ENCODE measurements around the gene PIGU. TPM values are rescaled to one million over a fixed set of nuclear protein-coding genes. Genes with fewer than 3 reads are reported as not detected.
A peak's percentile ranks its signal among the peaks of the same experiment; 100 is the strongest.

The PIGU gene
- total and polyA plus RNA-seq, 2 of the 13 experiments (the other 11 are each of a cell fraction or from before 2014, with no cell fraction given): 45.5 to 231 TPM

DNA sequence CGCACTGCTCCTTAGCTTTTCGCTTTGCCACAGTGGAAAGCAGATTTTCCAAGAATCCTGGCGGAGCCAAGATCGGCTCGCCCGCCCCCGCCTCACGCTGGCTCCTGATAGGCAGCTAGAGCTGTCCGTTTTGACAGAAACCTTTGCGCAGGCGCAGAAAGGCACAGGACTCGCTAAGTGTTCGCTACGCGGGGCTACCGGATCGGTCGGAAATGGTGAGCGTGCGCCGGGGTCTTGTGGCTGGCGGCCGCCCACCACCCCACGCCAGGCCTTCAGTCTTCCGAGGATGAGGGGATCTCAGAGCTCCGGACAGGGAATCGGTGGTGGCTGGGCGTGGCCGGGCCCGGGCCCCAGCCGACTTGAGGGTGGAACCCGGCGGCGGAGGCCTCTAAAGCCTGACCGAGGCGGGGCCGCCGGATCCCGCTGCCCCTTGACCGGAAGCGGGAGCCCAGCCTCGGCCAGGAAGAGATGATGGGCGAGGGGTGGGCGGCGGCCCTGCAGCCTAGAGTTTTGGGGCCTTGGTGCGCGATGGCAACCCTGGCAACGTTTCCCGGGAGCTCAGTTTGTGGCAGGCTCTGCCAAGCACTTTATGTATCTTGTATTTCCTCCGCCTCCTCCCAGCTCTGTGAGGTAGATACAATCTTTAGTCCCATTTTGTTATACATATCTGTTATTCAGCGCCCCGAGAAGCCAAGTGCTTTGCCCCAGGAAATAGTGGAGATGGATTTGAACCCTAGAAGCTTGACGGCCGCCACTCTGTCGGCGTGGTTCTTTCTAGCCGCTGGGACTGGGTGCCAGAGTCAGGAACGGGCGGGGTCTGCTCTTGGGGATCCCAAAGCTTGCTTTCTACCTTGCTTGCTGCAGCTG is 160.4 kb downstream of the PIGU start, which contains the start of gene DYNLRB1 (continued):
- TF ChIP-seq ZNF609 (CRISPR knock-in tag; IDR thresholded peaks at IDR 0.05; ENCODE audit: borderline replicate concordance) (no peak), ZNF83 (CRISPR knock-in tag; IDR thresholded peaks at IDR 0.05; ENCODE audit: borderline replicate concordance) (peak; percentile 20; the same call in 1 of the 2 replicates), PHF20 (CRISPR knock-in tag; IDR thresholded peaks at IDR 0.05) (peak; percentile 90), FOXJ3 (CRISPR knock-in tag; IDR thresholded peaks at IDR 0.05; ENCODE audit: borderline replicate concordance) (0 out of 2 replicates have a peak, but pooled peaks have one; percentile 59), NRL (CRISPR knock-in tag; IDR thresholded peaks at IDR 0.05; ENCODE audit: borderline replicate concordance) (no peak; the same call in 1 of the 2 replicates), ZFY (CRISPR knock-in tag; IDR thresholded peaks at IDR 0.05) (peak; percentile 100), ZNF549 (CRISPR knock-in tag; IDR thresholded peaks at IDR 0.05) (no peak), EEA1 (CRISPR knock-in tag; IDR thresholded peaks at IDR 0.05; ENCODE audit: borderline replicate concordance) (no peak), FOXA1 (IDR thresholded peaks at IDR 0.05) (no peak), FOXA1 (CRISPR knock-in tag; IDR thresholded peaks at IDR 0.05) (peak; percentile 33; the same call in 1 of the 2 replicates), TAF1 (CRISPR knock-in tag; IDR thresholded peaks at IDR 0.05) (peak; percentile 91), ZNF589 (CRISPR knock-in tag; conservative IDR thresholded peaks at IDR 0.05) (no peak), KMT2B (CRISPR knock-in tag; IDR thresholded peaks at IDR 0.05) (peak; percentile 97), ZBTB3 (CRISPR knock-in tag; IDR thresholded peaks at IDR 0.05; ENCODE audit: borderline replicate concordance, low read depth) (no peak), ZBTB7B (CRISPR knock-in tag; IDR thresholded peaks at IDR 0.05) (peak; percentile 94), ZNF263 (CRISPR knock-in tag; IDR thresholded peaks at IDR 0.05) (peak; percentile 31), FOXM1 (CRISPR knock-in tag; IDR thresholded peaks at IDR 0.05) (no peak), SNAPC2 (CRISPR knock-in tag; IDR thresholded peaks at IDR 0.05) (peak; percentile 72), ZBTB1 (CRISPR knock-in tag; IDR thresholded peaks at IDR 0.05; ENCODE audit: borderline replicate concordance) (0 out of 2 replicates have a peak, but pooled peaks have one; percentile 43), U2AF1 (optimal IDR thresholded peaks at IDR 0.05; ENCODE audit: low read depth, low read length) (no peak), THAP8 (CRISPR knock-in tag; IDR thresholded peaks at IDR 0.05; ENCODE audit: borderline replicate concordance) (peak; percentile 89; the same call in 1 of the 2 replicates), ERF (CRISPR knock-in tag; IDR thresholded peaks at IDR 0.05) (peak; percentile 99), XBP1 (CRISPR knock-in tag; IDR thresholded peaks at IDR 0.05) (peak; percentile 83; the same call in 1 of the 2 replicates)
- TF ChIP-seq, protein P1, sequence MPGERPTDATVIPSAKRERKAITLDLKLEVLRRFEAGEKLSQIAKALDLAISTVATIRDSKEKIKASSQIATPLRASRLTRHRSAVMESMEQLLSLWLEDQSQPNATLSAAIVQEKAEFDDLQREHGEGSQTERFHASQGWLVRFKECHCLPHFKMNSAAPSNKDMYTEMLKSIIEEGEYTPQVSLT (CRISPR knock-in tag; IDR thresholded peaks at IDR 0.05; ENCODE audit: borderline replicate concordance, low read depth): 0 out of 2 replicates have a peak, but pooled peaks have one; percentile 95
- TF ChIP-seq, protein P2, sequence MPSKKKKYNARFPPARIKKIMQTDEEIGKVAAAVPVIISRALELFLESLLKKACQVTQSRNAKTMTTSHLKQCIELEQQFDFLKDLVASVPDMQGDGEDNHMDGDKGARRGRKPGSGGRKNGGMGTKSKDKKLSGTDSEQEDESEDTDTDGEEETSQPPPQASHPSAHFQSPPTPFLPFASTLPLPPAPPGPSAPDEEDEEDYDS (CRISPR knock-in tag; IDR thresholded peaks at IDR 0.05): peak; percentile 89
